ENCODE data around the gene SLN.

DNA sequence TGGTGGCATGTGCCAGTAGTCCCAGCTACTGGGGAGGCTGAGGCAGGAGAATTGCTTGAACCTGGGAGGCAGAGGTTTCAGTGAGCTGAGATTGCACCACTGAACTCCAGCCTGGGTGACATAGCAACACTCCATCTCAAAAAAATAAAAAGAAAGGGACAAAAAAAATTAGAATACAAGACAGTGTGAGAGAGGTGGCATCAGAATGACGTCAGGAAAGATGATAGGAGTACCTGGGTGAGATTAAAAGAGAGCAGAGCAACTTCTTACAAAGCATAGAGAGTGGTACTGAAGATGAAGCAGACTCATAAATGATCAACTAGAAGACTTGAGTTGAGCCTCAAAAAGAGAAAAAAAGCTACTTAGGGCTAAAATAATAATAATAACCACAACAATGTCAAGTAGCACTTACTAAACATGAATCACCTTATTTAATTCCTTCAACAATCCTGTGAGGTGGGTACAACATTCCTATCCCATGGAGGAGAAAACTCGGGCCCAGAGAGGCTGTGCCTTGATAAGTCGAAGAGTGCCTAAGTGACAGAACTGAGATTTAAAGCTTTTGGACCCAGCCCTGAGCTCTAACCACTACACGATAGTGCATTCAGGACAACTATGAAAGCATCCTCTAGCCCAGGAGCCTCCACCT, 5.2 kb upstream of the SLN start:
- TF ChIP-seq, protein P1, sequence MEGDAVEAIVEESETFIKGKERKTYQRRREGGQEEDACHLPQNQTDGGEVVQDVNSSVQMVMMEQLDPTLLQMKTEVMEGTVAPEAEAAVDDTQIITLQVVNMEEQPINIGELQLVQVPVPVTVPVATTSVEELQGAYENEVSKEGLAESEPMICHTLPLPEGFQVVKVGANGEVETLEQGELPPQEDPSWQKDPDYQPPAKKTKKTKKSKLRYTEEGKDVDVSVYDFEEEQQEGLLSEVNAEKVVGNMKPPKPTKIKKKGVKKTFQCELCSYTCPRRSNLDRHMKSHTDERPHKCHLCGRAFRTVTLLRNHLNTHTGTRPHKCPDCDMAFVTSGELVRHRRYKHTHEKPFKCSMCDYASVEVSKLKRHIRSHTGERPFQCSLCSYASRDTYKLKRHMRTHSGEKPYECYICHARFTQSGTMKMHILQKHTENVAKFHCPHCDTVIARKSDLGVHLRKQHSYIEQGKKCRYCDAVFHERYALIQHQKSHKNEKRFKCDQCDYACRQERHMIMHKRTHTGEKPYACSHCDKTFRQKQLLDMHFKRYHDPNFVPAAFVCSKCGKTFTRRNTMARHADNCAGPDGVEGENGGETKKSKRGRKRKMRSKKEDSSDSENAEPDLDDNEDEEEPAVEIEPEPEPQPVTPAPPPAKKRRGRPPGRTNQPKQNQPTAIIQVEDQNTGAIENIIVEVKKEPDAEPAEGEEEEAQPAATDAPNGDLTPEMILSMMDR (conservative IDR thresholded peaks at IDR 0.05 in 1 of 2, IDR thresholded peaks at IDR 0.05 in 1 of 2; ENCODE audit: extremely low read depth in 1 of 2, insufficient read depth in 1 of 2, low read depth in 1 of 2, low read length in 2 of 2): no peak
- no peak for TF ChIP-seq EZH2 (IDR thresholded peaks at IDR 0.05; ENCODE audit: borderline replicate concordance, low read length)
